Glomerular visceral epithelial cell (primary cell): ENCODE results near the gene LONP1.
"Not testable (repeated sequence)": the region's sequence is repeated elsewhere in the genome, so short reads cannot be mapped to it uniquely, and the experiment has no call there.

Source experiments
- DNase-seq: peaks from one replicate; pipeline ENCODE4 v3.0.0-alpha.2; 2016; ENCODE audit errors: extremely low spot score

LONP1 gene

DNA sequence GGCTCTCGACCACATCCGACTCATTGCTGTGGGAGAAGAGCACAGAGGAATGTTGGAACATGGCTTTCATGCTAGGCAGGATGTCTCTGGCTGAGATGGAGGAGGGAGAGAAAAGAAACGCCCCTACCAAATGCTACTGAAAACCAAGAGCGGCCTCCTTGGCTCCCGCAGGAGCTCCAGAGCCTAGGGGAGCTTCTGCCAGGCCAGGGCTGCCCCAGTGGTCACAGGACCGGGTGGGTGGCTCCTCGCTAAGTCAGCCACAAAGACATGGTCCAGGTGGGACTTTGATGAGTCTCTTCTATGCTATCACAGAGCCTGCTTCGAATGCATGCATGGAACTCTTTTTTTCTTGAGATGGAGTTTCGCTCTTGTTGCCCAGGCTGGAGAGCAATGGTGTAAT lies 6.7 kb downstream of the LONP1 start:
- DNase-seq = no peak

DNA sequence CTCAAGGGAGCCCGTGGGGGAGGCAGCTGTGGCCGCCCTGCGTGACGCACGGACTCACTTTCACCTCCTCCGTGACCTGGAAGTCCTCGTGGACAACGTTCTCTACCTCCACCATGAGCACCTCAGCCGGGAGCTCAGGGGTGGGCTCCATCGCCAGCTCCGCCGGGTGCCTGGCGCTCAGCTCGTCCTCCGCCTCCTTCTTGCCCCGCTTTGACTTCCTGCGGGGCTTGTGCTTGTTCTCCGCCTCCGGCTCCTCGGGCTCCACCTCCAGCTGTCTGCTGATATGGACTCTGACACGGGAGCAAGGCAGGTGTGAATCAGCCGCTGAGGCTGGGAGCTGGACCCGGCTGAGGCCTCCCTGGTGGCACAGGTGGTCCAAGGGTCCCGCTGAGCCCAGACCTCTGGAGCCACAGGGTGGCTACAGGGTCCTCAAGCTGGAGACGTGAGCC lies 8.2 kb downstream of the LONP1 start:
- no peak for DNase-seq

GRCh38 chr19:5711025-5711424 lies 8.9 kb downstream of the LONP1 start:
- DNase-seq = no peak

- DNase-seq = no peak
Observed at GRCh38 chr19:5707576-5708575, 12.1 kb downstream of the LONP1 start.

DNA sequence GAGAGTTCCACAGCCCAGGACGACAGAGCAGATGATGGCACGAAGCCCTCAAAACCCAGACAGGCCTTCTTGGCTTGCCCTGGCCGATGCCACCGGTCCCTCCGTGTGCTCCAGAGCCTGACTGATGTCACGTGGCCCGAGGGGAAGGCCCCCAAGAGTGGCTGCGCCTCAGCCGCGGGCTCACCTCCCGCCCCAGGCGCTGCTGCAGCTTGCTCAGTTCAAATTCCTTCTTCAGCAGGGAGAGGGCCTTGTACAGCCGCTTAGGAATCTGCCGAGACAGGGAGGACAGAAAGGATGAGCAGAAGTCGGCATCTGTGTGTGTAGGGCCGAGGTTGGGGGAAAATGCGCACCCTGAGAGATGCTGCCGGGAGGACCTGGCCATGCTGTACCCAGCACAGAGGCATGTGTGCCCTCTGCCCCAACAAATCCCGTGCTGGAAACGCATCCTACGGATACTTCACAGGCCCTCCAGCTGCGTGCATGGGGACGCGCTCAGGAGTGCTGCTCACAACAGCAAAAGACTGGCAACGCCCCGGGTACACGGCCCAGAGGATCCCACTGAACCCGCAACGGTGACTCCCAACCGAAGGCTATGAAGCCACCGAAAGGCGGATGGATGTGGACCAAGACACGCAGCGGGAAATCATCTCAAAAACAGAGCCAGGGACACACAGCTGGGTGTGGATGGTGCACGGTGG lies 12.9 kb downstream of the LONP1 start:
- DNase-seq = no peak

- no peak for DNase-seq
Observed at GRCh38 chr19:5705552-5705951, 14.4 kb downstream of the LONP1 start.

DNA sequence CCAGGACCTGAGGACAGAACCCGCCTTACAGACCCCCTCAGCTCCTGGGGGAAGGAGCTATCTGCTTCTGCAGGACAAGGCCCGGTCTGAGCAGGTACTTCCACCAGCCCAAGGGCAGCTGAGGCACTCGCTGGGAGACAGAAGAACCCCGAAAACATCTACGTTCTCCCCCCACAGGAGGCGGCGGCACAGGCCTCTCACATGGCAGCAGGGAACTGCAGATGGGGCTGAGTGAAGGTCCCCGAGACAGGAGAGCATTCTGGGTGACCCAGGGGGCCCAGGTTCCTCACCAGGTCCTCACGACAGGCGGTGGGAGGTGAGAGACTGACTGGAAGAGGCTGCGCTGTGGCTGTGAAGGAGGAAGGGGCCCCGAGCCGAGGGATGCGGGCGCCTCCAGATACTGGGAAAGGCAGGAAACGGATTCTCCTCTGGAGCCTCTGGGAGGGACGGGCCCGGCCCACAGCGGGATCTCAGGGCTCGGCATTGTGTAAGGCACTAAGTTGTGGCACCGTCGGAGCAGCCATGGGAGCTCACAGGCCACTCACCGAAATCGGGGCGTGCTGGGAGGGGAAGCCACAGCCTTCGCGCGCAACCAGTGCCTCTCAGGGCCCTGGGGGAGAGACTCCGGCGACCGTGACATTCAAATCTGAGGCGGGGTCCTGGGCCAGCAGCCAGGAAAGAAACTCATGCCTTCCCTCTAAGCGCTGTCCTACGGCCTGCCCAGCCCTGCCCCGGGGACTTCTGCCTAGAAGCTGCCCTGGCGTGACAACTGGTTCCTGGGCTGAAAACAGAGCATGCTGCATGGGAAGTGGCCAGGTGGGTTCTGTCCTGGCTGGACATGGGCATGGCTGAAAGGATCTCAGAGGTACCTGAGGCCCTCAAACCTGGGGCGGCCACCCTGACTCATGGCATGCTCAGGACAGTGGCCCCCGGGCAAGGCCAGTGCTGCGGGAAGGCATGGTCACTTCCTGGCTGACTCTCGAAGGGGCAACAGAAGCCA lies 15.8 kb downstream of the LONP1 start:
- no peak for DNase-seq

DNA sequence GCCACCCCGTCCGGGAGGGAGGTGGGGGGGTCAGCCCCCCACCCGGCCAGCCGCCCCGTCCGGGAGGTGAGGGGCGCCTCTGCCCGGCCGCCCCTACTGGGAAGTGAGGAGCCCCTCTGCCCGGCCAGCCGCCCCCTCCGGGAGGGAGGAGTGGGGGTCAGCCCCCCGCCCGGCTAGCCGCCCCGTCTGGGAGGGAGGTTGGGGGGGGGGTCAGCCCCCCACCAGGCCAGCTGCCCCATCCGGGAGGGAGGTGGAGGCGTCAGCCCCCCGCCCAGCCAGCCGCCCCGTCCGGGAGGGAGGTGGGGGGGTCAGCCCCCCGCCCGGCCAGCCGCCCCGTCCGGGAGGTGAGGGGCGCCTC lies 17.9 kb downstream of the LONP1 start:
- DNase-seq = not testable (repeated sequence)

DNA sequence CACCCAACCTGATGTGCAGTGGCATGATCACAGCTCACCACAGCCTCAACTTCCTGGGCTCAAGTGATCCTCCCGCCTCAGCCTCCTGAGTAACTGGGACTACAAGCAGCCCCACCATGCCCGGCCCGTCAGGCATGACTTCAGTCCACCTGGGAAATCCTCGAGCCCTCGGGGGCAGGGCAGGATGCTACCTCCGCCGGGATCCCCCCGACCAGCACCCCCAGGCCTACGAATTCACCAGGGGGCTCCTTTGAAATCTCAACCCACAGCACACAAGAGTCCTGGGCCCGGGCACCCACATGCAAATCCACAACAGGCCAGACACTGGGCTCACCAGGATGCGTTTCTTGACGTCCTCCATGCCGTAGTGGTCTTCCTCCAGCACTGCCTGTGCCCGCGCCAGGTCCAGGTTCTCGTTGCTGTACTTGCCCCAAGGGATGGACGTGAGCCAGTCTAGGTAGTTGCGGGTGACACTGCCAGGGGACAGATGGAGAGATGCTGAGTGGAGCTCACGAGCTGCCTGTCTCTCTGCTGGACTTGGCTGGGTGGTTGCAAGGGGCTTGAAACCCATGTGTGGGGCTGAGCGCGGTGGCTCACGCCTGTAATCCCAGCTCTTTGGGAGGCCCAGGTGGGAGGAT lies 19.4 kb downstream of the LONP1 start:
- DNase-seq = no peak

DNA sequence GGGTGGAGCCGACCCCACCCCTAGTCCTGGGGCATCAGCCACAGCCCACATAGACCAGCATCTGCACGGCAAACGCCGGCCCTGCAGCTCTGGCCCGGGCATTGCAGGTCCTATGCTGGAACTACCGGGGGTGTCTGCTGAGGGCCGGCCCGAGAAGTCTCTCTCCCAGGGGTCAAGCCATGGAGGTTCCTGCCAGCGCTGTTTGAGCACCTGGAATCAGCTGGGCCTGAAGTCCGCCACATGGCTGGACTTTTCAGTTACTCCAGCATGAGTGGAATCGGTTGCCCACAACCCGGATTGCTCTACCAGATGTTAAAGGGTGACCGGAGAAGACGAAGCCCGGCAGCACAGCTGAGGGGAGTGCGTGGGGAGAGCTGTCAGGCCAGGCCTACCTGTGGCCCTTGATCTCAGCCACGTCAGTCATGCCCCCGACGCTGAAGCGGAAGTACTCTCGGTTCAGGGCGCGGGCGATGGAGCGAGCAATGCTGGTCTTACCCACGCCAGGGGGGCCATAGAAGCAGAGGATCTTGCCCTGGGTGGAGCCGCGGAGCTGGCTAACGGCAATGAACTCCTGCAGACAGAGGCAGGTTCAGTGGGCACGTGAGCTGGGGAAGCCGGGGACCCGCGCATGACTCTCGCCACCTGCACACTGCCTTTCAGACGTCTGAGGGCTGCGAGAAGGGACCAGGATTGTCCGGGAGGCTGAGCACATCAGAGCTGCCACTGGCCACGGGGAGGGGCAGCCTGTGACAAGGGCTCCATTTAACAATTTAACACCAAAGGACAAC lies 21.1 kb downstream of the LONP1 start:
- no peak for DNase-seq

DNA sequence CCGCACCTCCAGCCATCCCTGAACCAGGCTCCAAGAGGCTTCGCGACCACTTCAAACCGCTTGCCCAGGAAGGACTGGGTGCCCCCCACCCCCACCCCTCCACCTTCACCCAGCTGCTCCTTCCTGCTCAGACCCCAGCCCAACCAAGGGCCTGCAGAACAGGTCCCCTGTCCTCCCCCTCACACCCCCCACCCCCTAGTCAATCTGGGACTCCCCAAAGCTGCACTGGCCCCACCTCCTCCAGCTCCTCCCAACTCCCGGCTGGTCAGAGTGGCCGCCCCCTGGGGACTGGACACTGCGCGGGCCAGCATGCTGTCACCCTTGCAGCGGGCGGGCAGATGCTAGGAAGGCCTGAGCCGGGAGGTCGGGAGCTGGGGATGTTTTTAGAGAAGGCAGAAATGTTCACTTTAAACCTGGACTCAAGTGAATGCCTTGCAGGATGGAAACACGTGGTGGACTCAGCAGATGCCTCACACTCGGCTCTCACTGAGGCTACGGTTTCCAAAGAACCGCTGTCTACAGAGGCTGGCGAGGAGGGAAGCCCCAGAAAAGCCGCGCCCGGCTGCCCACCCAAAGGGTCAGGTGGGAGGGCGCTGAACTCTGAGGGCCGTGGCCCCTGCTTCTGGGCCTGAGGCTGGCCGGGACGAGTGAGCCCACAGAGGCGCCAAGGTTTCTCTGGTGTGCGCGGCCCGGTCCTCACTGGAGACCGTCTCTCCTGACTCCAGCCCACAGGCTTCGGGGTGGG lies 21.9 kb downstream of the LONP1 start:
- no peak for DNase-seq

- no peak for DNase-seq
Observed at GRCh38 chr19:5697022-5697889, 22.7 kb downstream of the LONP1 start.

DNA sequence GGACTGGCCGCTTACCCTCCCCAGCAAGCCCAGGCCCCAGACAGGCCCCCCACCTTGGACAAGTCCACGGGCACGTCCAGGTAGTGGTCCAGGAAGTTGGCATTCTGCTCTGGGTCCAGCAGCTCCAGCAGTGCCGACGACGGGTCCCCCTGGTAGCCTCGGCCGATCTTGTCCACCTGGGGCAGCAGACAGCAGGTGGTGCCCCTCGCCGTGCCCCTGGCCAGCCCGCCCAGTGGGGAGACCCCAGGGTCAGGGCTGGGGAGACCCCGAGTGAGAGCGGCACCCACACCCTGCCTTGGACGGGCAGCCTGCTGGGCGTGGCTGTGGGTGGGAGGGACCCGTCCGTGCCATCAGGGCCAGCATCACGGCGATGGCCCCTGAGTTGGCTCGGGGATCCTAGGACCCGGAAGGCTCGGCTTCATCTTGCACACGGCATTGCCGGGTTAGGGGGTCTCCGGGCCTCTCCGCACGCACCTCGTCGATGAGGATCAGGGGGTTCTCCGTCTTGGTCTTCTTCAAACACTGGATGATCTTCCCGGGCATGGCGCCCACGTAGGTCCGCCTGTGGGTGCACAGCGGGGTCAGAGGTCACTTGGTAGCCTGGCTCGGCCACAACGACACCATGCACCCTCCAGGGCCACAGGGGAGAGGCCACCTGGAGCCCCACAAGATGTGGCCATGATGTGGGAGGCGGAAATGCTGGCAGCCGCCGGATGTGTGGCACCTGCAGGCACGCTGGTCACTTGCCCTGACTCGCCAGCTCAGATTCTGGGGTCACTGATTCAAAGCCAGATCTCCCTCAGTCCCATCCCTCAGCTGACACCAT lies 23.5 kb downstream of the LONP1 start:
- DNase-seq = no peak

GRCh38 chr19:5695649-5696195 lies 24.2 kb downstream of the LONP1 start:
- DNase-seq = no peak

DNA sequence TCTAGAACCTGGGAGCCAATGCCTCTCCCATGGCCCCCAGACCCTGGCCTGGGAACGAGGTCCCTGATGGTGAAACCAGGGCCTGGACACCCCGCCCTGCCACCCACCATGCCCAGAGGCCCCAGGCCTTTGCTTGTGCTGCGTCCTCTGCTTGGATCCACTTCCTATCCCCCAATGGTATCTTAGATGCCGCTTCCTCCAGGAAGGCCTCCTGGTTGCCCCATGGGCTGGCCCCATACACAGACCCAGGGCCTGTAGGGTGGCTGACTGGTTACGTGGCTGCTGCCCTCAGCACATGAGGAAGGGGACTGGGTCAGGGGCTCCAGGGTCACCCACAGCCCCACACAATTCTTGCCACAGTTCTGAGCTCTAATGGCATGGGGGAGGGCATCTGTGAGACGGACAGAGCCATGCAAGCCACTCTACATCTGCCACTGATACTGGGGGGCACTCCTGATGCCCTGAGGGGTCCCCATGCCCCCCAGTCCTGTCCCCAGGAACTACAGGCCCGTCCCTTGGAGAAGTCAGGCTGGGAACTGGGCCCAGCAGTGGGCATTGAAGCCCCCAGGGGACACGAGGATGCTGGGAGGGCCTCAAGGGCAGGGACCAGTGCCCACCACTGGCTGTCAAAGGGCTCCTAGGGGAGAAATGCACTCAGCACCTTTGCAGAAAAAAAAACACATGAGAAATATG lies 24.8 kb downstream of the LONP1 start:
- no peak for DNase-seq

DNA sequence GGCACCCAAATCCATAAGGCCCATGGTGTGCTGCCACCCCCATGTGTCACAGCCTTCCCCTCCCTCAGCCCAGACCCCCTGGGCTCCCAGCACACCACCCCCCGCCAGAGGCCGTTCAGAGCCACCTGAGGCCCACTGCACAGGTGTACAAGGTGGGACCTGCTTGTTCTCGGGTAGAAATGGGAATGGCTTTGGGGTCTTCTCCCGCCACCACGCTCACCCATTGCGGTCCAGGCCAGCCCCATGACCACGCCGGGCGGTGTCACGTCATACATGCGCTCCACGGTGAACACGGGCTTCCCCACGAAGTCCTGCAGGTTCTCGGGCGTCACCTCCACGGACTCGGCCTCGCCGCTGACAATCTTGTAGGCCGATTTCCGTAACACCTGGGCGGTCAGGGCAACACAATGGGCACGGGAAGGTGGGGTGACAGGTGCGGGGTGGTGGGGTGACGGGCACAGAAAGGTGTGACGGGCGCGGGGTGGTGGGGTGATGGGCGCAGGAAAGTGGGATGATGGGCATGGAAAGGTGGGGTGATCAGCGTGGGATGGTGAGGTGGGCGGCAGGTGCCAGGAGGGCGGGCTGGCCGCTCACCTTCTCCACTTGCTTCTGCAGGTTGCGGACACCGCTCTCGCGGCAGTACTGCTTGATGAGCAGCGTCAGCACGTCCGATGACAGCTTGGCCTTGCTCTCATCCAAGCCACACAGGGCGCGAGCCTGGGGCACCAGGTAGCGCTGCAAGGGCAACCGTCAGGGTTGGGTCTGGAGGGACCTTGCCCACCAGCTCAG lies 25.6 kb downstream of the LONP1 start:
- DNase-seq = no peak
